Esophagus muscularis mucosa (tissue), 4 donors: Measurements from ENCODE around the gene MCAT. TPM values are rescaled to one million over a fixed set of nuclear protein-coding genes. Genes with fewer than 3 reads are reported as not detected.

Experiments used
- DNase-seq: peaks from one replicate; pipeline ENCODE4 v3.0.0-alpha.2; 2017; ENCODE audit errors: extremely low spot score
- H3K27ac ChIP-seq, 4 donors: fragments of 200-600 bp; sonication (generic); replicated peaks in 1 of 4; 1 replicate in 3 of 4; 2 replicates in 1 of 4; pipeline ENCODE4 v1.5.1; 2016 to 2019; ENCODE audit warnings: mild to moderate bottlenecking in 1 of 4
- H3K27me3 ChIP-seq, 4 donors: fragments of 200-600 bp; sonication (generic); one replicate each; pipeline versions ENCODE4 v1.5.1 to v1.6.0; 2016 to 2019
- H3K36me3 ChIP-seq, 4 donors: fragments of 200-600 bp; sonication (generic); one replicate each; pipeline ENCODE4 v1.5.1; 2016 to 2019
- H3K4me1 ChIP-seq, 4 donors: fragments of 200-600 bp; sonication (generic); one replicate each; pipeline ENCODE4 v1.5.1; 2016 to 2019
- H3K4me3 ChIP-seq, 4 donors: fragments of 200-600 bp; sonication (generic); 1 replicate in 2 of 4; 2 replicates in 2 of 4; pipeline ENCODE4 v1.5.1; 2016 to 2019; ENCODE audit warnings: mild to moderate bottlenecking in 4 of 4, moderate library complexity in 1 of 4
- H3K9me3 ChIP-seq, 4 donors: fragments of 200-600 bp; sonication (generic); 1 replicate in 3 of 4; 2 replicates in 1 of 4; pipeline ENCODE4 v1.5.1; 2016 to 2019
- CTCF ChIP-seq, 3 experiments: fragments of 200-600 bp in 2 of 3; fragments of 450-650 bp in 1 of 3; sonication (generic) in 2 of 3; IDR thresholded peaks; one replicate each; pipeline ENCODE4 v1.5.1; 2017 to 2019; ENCODE audit warnings: antibody characterized with exemption in 3 of 3, mild to moderate bottlenecking in 2 of 3, moderate library complexity in 1 of 3
- EP300 ChIP-seq: sonication (generic); formaldehyde crosslinking; IDR thresholded peaks from one replicate; pipeline ENCODE4 v1.6.1; 2017; ENCODE audit warnings: antibody characterized with exemption
- POLR2A ChIP-seq: fragments of 450-650 bp; IDR thresholded peaks from one replicate; pipeline ENCODE4 v1.6.1; 2017; ENCODE audit warnings: antibody characterized with exemption, moderate library complexity, mild to moderate bottlenecking, low read depth
- POLR2AphosphoS5 ChIP-seq, 2 donors: sonication (generic); formaldehyde crosslinking; IDR thresholded peaks; one replicate each; pipeline ENCODE4 v1.6.1; 2017; ENCODE audit warnings: antibody characterized with exemption in 2 of 2
- WGBS: methylation state at CpG from one replicate; pipeline ENCODE4 v1.1.5; 2018; 5-methylcytosine and 5-hydroxymethylcytosine counted together
- intact Hi-C: fragments of 100-400 bp; cut with DNase I; formaldehyde crosslinking; loops from one replicate; pipeline ENCODE4 v1.15.1; 2023
- total RNA-seq, 4 donors: library from RNA; depleted of rRNA; stranded (reverse); fragments of >200 nt; gene quantifications; one replicate each; pipeline versions ENCODE4 v1.1.0 to v1.2.1, GENCODE V29; 2016

MCAT gene
- total RNA-seq, 4 donors from 2014 or later: 15.8 to 32.1 (median 22.7) TPM

DNA sequence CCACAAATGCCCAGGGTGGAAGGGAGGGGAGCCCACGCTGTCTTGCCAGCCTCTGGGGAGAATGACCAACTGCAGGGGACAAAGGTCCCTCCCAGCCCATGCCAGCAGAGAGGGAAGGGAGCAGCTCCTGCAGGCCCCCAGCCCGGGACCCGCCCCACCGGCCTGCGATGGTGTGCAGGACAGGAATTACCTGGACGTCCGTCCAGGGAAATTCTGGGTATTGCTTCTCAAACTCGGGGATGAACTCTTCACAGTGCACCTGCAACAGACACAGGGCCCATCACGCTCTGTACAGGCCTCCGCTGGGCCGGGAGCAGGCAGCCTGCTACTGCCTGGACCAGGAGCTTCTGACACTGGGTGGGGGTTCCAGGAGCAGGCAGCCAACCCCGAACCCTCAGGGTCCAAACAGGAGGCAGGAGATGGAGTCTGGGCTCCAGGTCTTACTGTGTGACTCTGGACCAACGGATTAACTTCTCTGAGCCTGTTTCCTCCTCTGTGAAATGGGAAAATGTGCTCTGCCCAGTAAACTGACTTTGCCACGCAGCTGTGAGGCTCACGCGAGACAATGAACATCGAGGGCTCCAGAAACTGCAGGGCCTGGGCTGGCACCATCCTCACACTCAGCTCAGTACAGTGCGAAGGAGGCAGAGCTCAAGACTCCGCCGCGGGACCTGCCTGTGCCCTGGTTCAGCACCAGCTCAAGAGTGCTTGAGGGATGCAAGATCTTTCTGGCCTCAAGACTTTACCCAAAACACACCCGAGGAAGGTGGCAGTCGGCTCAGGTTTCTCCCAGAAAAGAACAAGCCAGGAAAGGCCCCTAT, 26.3 kb upstream of the MCAT start:
- H3K4me1 ChIP-seq: peaks cover 0 to 8% (median 5%) of the 10 kb centered on the region in 4 donors
- H3K4me3 ChIP-seq: no peak overlapping the region
- DNase-seq: no peak
- H3K9me3 ChIP-seq: no peaks in the 10 kb centered on the region
- no peak overlapping the region for H3K27ac ChIP-seq
- no peaks in the 10 kb centered on the region for H3K27me3 ChIP-seq
- peaks cover 30 to 83% (median 73%) of the 10 kb centered on the region in 4 donors for H3K36me3 ChIP-seq
- TF ChIP-seq CTCF (IDR thresholded peaks at IDR 0.05) (no peak), EP300 (no peak), POLR2AphosphoS5 (IDR thresholded peaks at IDR 0.05) (no peak), POLR2A (no peak)
- 87% methylated on average over 15 of the region's 23 CpGs for WGBS
- intact Hi-C loops: no loop called here

DNA sequence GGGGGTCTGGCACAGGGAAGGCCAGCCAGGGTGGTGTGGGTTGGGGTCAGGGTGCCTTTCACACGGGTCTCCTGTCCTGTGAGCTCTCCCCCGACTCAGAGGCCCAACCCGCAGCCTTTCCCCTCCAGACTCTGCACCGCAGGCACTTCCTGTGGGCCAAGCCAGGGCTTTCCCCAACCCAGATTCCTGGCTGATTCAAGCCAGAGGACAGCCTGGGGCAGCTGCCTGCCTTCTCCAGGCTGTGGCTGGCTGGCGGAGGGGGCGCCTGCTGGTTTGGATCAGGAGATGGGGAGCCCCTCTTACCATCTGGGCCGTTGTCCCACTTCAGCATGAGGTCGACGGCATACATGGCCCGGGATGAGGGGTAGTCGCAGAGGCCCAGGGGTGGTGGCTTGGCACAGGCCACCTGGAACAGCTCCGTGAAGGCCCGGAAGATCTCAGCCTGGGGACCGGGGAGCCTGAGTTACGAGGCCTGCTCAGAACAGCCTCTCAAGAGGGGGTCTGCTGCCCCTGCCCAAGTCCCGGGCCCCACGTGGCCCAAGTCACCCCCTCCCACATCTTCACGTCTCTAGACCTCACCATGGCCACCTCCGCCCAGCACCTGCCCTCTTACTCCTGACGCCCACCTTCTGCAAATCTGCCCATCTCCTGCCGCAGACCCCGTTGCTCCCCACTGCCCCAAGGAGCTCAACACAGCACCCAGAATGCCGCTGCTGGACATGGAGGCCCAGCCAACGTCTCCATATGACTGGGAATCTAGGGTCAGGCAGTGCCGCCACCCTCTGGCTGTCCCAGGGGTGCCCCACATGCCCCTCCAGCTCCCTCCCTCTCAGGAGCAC, 25.5 kb upstream of the MCAT start:
- WGBS: 92% methylated on average over 12 of the region's 25 CpGs

GRCh38 chr22:43167001-43167589, 23.9 kb upstream of the MCAT start:
- Histone ChIP-seq H3K27ac (no peak overlapping the region), H3K4me3 (no peak overlapping the region), H3K4me1 (peaks cover 9 to 30% (median 25%) of the 10 kb centered on the region in 4 donors), H3K9me3 (no peaks in the 10 kb centered on the region), H3K36me3 (peaks cover 16 to 71% (median 63%) of the 10 kb centered on the region in 4 donors), H3K27me3 (no peaks in the 10 kb centered on the region)
- 92% methylated on average over 19 of the region's 19 CpGs for WGBS
- DNase-seq: no peak
- intact Hi-C loops: no loop called here
- TF ChIP-seq POLR2AphosphoS5 (IDR thresholded peaks at IDR 0.05): no peak
- TF ChIP-seq CTCF (IDR thresholded peaks at IDR 0.05): no peak
- no peak for TF ChIP-seq POLR2A
- no peak for TF ChIP-seq EP300

More for the DNA sequence above, 25.5 kb upstream of the MCAT start:
- Histone ChIP-seq H3K9me3 (no peaks in the 10 kb centered on the region), H3K36me3 (peaks cover 22 to 75% (median 65%) of the 10 kb centered on the region in 4 donors), H3K27me3 (no peaks in the 10 kb centered on the region), H3K4me1 (peaks cover 4 to 17% (median 13%) of the 10 kb centered on the region in 4 donors), H3K4me3 (no peak overlapping the region), H3K27ac (no peak overlapping the region)
- intact Hi-C loops: no loop called here
- TF ChIP-seq POLR2A (no peak), EP300 (no peak), POLR2AphosphoS5 (IDR thresholded peaks at IDR 0.05) (no peak), CTCF (IDR thresholded peaks at IDR 0.05) (no peak)
- DNase-seq: no peak

DNA sequence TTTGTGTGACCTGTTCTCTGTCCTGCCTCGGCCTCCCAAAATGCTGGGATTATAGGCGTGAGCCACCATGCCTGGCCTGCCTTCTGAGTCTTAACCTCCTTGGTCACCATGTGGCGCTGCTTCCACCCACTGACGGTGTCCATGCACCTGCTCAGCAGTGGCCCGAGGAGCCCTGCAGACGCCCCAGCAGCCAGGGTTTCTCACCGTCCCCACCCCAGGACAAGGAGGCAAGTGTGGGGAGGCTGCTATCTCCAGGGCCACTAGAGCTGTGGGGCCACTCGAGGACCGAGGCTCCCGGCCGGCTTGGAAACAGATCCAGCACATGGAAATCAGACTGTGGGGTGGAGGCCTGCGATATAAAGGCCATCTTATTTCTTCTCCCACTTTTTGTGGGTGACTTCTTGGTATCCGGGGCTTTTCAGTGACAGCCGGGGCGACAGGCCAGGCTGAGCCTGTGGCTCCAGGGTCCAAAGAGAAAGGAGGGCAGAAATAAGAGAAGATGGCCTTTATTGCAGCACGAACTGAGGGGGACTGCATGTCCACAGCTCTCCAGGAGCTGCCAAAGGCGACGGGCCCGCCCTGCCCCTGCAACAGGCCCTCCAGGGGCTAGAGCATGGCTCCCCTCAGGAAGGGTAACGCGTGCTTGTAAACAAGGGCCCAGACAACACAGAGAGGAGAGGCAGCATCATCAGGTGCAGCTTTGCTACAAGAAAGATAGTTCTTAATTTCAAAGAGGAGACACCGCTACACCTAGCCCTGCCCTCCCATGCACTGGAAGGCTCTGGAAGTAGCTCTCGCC, 23.1 kb upstream of the MCAT start:
- TF ChIP-seq POLR2A (no peak), CTCF (IDR thresholded peaks at IDR 0.05) (no peak), POLR2AphosphoS5 (IDR thresholded peaks at IDR 0.05) (no peak), EP300 (no peak)
- Histone ChIP-seq H3K9me3 (no peaks in the 10 kb centered on the region), H3K27ac (no peak overlapping the region), H3K27me3 (no peaks in the 10 kb centered on the region), H3K36me3 (peaks cover 10 to 71% (median 61%) of the 10 kb centered on the region in 4 donors), H3K4me3 (no peak overlapping the region), H3K4me1 (peaks cover 9 to 30% (median 25%) of the 10 kb centered on the region in 4 donors)
- intact Hi-C loops: no loop called here
- DNase-seq: no peak
- WGBS: 81% methylated on average over 13 of the region's 23 CpGs
